GM06990 (cell line): ENCODE measurements around the gene BRAF.

ENCODE experiments used
- DNase-seq: peaks from one replicate; pipeline ENCODE4 v3.0.0-alpha.2; 2011; ENCODE audit not compliant: insufficient read length; ENCODE audit errors: extremely low read depth
- H3K27me3 ChIP-seq: replicated peaks from 2 replicates; pipeline ENCODE4 v1.6.0; 2011; ENCODE audit warnings: low read length; ENCODE audit not compliant: control insufficient read depth, insufficient read depth
- H3K36me3 ChIP-seq: 2 replicates; pipeline ENCODE4 v1.5.1; 2011; ENCODE audit warnings: low read length; ENCODE audit not compliant: control insufficient read depth, insufficient read depth
- H3K4me3 ChIP-seq: replicated peaks from 2 replicates; pipeline ENCODE4 v1.5.1; 2011; ENCODE audit warnings: low read depth, mild to moderate bottlenecking, control low read depth, low read length
- CTCF ChIP-seq: IDR thresholded peaks from 2 replicates; pipeline ENCODE4 v1.5.1; 2011; ENCODE audit warnings: low read length, control low read depth, mild to moderate bottlenecking, inconsistent platforms; ENCODE audit not compliant: insufficient read depth, poor library complexity, severe bottlenecking

BRAF gene

GRCh38 chr7:140881507-140882228 lies 43.1 kb downstream of the BRAF start:
- DNase-seq, result no peak
- H3K4me3 ChIP-seq, result no peak overlapping the region
- no peak for TF ChIP-seq CTCF
- H3K36me3 ChIP-seq, result no peaks in the 10 kb centered on the region
- H3K27me3 ChIP-seq, result no peaks in the 10 kb centered on the region

- Histone ChIP-seq H3K27me3 (no peaks in the 10 kb centered on the region), H3K4me3 (no peak overlapping the region), H3K36me3 (no peaks in the 10 kb centered on the region)
- DNase-seq, result no peak
- no peak for TF ChIP-seq CTCF
Observed at GRCh38 chr7:140877249-140877524, 47.5 kb downstream of the BRAF start.

GRCh38 chr7:140876519-140877248 lies 48.0 kb downstream of the BRAF start:
- TF ChIP-seq CTCF, result no peak
- Histone ChIP-seq H3K36me3 (no peaks in the 10 kb centered on the region), H3K4me3 (no peak overlapping the region), H3K27me3 (no peaks in the 10 kb centered on the region)
- peak; percentile 22 for DNase-seq

GRCh38 chr7:140873434-140873833 lies 51.3 kb downstream of the BRAF start:
- H3K4me3 ChIP-seq, result no peak overlapping the region
- no peak for DNase-seq

GRCh38 chr7:140870003-140870402 lies 54.7 kb downstream of the BRAF start:
- H3K36me3 ChIP-seq, result no peaks in the 10 kb centered on the region
- TF ChIP-seq CTCF, result no peak
- no peak for DNase-seq
- no peaks in the 10 kb centered on the region for H3K27me3 ChIP-seq
- H3K4me3 ChIP-seq, result no peak overlapping the region

More at GRCh38 chr7:140873434-140873833, 51.3 kb downstream of the BRAF start:
- no peak for TF ChIP-seq CTCF
- no peaks in the 10 kb centered on the region for H3K27me3 ChIP-seq
- H3K36me3 ChIP-seq, result no peaks in the 10 kb centered on the region
